Stimulated activated naive CD4-positive, alpha-beta T cell treated with Interleukin-2 at 50 U/mL for 16 hours (primary cell): ENCODE data around the gene FXYD2.

Experiments
- DNase-seq: peaks from one replicate; lab custom pipeline; 2025; lab: John Stamatoyannopoulos, UW

Gene FXYD2

DNA sequence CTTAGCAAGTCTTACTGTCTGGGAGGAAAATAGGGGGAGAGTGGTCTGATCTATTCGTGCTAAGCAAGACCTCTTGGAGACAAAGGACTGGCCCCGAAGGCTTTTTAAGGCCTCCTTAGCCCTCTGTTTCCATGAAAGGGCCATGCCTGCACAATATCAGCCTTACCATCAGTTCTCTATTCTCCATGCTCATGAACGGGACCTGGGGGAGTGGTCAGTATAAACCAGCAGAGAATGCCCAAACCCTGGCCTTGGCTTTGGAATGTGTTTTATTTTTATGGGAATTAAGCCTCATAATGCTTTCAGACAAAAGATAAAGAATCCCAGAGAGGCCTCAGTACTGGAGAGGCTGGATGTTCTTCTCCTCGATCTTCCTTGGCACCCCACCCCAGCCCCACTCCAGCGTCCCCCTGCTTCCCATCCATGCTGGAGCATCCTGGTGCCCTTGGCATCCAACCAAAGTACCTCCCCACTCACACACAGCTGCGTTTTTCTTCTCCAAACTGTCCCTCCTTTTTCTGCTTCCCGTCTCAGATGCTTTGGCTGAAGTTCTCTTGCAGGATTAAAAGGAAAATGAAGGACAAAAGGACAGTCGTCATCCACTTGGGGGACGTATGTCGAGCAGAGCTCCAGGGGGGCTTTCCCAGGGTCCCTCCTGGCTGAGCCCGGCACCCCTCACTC lies 33.3 kb upstream of the FXYD2 start:
- no peak for DNase-seq

DNA sequence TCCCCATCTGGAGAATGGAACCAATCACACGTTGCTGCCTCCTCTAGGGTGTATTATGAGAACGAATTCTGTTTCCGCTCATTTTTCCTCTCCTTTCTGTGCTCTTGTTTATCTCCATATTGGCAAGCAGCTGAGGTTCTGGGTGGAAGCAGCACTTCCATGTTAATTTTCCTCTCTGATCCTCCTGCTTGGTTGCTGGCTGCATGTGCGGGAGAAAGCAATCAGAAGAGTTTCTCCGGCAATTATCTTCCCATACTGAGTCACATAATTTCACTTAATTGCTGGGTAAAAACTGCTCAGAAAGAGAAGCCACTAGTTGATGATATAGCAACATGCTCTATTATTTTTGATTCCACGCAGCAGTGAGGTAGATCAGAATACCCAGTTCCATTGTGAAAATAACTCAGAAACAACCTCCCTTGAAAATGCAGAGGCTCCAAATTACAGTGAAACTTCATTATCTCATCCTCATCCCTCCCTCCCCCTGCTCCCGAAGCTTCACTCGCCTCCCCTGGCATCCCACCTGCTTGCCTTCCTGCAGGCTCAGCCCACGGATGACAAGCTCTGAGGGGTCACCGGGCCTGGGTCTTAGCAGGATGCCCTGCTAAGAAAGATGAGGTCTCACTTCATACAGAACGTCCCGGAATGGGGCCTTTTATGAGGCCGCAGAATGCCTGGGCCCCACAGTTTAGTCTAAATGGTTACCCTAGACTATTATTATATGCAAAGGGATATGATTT lies 31.5 kb upstream of the FXYD2 start:
- DNase-seq = no peak

DNA sequence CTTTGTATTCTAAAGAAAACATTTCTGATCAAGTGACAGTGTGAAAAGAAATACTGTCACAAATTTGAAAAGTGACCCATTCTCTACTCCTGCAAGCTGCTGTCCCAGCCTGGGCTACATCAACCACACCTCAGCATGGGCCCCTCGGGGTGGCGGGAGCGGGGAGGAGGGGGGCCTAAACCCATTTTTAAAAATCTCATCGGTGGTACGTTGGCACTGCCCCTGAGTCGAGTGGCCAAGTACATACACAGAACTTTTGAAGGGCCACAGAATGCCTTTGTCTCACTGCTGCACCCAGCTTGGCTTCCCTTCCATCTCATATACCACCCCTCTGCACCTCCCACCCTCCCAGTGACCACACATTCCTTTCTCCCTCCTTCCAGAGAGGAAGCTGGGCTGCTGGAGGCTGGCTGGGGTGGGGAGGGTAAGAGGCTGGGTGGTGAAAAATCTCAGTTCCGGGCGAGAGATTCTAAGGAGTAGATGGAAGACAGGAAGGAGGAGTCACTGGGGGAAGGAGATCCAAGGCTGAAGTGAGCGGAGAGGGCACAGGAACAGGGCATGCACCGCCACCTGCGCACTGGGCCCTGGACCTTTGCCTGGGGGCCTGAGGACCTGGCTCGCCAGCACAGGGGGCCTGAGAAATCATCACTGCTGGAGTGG lies 30.8 kb upstream of the FXYD2 start:
- no peak for DNase-seq

DNA sequence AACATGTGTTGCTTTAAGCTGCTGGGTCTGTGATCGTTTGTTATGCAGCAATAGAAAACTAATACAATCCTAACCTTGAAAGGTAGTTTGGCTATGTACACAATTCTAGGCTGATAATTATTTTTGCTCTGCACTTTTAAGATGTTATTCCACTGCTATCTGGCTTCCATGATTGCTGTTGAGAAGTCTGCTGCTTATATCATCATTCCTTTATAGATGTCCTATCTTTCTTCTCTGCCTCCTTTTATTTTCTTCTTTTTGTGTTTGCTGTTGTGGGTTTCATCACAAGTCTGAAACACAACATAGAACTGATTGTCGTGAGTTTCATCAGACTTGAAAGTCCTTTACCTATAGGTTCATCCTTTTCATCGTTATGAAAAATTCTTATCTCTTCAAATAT lies 27.8 kb upstream of the FXYD2 start:
- DNase-seq = no peak

DNA sequence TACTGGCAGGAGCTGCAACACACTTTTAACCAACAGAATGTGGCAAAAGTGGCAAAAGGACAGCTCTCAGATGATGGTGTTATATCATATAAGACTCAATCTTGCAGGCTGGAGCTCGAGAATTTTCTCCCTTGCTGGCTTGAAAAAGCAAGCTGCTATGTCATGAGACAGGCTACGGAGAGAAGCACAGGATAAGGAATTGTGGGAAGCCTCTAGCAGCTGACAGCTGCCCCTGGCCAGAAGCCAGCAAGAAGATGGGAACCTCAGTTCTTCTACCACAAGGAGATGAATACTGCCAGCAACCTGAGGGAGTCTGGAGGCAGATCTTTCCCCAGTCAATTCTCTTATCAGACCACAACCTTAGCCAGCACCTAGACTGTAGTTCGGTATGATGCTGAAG lies 27.3 kb upstream of the FXYD2 start:
- no peak for DNase-seq

DNA sequence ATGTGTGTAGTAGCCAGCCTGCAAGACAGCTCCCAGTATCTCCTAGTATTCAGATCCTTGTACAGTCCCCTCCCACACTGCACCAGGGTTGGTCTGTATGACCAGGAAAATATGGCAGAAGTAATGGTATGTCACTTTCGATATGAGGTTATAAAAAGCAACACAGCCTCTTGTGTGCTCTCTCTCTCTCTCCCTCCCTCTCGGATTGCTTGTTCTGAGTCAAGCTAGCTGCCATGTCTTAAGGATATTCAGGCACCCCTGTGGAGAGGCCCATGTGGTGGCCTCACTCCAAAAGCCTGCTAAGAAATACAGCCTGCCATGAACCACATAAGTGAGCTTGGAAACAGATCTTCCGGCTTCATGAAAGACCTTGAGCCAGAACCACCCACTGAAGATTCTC lies 26.6 kb upstream of the FXYD2 start:
- no peak for DNase-seq

DNA sequence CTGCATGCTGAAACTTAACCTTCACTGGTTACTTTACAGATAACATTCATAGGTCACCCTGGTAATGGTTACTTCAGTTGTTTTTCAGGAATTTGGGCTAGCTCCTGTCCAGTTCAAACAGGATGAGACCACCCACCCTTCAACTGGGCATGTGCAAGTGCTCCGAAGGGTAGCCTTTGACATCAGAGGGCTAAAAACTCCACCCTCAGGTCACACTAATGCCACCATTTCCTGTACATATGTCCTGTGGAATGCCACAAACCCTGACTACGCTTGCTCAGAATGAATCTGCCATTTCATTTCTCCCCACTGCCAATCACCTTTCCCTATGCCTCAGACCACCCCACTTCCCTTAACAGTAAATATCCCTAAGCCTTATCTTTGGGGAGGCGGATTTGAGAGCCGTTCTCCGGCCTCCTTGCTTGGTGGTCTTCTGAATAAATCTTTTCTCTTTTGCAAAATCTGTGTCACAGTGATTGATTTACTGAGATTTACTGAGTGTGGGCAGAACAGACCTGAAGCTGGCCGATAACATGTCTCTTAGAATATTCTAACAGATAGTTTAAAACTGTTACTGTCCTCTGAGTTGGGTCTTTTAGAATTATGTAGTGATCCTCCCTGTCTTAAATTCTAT lies 25.4 kb upstream of the FXYD2 start:
- no peak for DNase-seq

DNA sequence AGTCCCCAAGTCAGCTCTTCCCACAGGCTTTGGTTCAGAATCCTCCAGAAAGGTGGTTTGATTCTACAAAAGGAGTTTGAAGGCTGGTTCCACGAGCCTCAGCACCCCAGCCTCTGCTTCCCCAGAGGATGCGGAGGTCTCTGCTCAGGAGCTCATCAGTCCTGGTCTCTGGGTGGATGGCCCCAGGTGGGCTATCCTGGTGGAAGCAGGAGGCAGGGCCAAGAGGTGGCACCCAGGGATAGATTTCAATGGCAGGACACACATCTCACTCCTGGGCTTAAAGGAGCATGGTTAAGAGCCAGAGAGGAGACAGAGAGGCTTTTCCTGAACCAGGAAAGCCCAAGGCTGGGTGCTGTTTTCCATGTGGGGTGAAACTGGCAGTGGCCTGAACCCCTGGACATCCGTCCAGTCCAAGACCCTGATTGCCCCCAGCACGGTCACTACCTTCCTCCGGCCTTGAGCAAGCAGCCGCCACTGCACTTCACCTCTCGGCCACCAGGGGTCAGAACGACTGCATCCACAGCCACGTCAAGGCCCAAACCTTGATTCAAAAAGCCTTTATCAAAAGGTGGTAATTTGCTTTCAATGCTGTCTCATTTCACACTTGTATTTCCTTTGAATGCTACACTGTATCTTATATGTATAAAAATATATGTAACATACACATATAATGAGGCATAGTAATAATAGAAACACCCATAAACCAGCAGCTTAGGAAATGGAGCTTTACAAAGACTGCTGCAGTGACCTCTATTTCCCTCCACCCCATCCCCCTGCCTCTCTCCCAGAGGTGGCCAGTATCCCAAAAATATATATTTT lies 19.3 kb upstream of the FXYD2 start:
- DNase-seq = peak; percentile 74

DNA sequence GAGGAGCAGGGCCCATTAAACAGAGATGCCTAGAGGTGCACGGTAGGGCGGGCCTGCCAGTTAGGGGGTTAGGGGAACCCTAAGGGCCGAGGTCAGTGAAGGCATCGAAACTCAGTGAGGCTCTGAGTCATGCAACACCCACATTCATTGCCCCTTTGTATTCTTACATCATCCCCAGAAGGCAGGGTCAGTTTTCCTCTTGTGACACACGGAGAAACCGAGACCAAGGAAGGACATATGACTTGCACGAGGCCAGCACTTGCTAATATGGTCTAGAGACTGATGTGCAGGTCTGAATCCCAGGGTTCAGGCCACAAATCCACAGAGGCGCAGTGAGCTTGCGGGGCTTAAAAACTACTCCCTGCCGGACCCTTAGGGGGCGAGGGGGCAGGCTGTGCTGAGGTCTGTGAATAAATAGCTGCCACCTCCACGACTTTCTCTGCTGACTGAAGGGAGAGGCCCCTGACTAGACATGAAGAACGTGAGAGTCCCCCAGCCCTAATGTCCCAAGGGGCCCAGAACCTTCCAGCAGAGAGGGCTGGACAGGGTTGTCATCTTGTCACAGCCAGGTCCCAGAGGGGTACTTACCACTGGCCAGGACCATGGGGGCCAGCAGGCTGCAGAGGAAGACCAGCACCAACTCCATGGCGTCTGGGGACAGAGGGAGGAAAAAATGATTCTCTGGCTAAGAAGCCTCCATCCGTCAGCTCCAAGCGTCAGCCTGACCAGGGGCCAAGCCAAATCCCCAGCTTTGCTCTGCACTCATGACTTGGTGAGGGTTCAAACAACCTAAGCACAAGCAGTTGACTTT lies 17.8 kb upstream of the FXYD2 start:
- no peak for DNase-seq

DNA sequence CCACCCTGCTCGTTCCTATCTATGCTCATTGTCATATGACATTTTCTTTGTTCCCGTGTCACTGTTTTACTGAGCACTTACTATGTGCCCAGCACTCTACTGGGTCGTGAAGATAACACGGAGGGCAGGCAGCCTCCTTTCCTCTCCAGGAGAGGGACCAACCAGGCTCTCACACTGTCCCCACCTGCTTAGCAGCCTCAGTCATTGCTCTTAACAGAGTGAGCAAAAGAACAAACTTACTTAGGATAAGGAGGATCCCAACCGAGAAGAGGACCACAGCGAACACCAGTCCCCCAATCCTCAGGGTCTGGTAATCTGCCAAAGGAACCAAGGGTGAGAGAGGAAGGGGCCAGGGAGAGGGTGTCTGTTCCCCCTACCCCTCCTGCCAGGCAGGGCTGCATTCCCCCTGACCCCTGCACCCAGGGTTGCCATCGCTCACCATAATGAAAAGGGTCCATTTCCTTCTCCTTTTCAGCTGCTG lies 17.0 kb upstream of the FXYD2 start:
- no peak for DNase-seq

DNA sequence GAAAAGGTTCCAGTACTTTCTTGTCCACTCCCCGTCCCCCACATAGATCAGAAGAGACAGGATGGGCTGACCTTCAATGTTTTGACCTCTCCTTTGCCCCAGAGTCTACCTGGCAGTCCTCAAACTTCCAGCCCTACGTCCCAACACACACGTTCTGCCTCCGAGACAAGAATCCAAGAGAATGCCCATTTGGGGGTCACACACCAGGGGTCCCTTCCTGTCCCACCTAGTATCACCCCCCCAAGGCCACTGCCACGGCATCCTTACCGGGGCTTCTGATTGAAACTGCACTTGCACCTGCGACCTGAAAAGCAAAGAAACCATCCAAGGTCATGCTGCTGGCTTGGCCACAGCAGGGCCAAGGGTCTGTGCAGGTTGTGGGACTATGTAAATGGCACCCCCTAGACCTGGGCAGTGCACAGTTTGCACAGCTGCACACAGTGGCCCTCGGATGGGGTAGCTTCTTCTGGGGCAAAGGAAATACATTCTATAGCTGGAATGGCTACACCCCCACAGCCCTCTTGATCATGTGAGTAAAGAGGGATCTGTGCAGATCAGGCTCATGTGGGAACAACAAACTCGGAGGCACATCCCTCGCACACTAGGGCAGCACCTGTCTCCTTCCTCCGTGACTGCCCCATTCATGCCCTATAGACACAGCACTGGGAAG lies 16.5 kb upstream of the FXYD2 start:
- no peak for DNase-seq

DNA sequence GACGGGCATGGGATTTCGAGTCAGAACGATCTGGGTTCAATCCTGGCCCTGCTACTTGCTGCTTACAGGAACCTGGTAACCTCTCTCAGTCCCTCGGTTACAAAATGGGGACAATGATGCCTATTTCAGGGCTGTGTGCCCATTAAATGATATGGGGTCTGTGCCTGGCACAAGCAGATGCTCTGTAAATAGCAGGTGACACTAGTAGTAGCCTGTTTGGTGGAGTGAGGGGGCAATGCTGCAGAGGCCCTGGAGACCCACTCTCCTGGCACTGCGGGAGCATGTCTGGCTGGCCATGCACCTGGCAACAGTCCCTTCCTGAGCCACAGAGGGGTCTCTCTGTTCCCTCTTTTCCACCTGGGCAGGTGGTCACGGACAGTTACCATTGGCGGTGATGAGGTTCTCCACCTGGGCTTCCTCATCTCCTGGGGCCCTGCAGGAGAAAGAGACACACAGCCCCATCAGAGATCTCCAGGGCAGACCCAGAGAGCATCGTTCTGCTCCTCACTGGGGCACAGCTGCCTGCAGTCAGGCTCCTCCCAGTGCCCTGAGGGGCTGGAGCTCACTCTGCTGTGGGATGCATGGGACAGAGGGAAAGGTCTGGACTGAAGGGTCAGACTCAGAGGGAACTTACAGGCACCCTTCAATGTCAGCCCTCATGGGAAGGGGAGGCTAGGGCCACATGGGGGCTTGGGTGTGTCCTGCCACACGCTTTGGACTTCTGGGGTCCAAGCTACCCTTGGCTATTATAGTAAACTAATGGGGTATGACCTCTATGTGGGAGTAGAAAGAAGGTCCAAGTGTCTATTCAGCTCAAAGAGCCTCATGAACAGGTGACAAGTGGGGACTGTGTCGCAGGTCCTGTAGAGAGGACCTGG lies 15.6 kb upstream of the FXYD2 start:
- no peak for DNase-seq

DNA sequence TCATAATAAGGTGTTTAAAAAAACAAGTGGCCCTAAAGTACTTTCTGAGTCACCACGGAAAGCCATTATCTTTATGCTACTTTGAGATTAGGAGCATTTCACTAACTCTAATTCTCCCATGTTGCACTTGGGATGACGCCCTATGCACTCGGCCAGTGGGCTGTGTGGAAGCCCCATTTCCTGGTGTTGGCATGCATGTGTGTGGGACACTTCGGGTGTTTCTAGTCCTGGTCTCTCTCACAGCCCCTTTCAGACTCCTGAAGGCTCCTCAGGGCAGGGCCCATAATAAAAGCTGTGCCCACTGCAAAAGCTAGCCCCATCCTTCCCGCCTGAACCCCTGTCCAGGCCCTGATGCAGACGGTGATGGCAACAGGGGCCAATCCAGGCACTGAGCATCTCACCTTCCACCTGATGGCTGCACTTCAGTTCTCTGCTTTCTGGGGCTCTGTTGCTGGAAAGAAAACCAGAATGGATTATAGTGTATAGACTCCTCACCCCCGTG lies 14.9 kb upstream of the FXYD2 start:
- no peak for DNase-seq

DNA sequence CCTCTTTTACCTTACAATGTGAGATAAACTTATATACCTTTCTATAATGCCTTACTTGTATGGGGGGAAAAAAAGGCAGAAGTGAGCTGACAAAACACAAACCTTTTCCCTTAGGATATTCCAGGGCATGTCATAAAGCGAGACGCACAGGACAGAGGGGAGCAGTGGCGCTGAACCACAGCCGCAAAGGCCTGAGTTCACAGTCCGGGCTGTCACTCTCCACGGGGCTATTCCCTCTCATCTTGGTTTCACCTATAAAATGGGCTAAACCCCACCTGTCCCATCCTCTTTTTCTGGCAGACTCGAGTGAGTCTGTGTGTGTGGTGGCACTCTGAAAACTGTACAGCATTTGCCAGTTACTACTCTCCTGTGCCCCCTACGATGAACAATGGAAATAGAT lies 14.4 kb upstream of the FXYD2 start:
- DNase-seq = no peak

DNA sequence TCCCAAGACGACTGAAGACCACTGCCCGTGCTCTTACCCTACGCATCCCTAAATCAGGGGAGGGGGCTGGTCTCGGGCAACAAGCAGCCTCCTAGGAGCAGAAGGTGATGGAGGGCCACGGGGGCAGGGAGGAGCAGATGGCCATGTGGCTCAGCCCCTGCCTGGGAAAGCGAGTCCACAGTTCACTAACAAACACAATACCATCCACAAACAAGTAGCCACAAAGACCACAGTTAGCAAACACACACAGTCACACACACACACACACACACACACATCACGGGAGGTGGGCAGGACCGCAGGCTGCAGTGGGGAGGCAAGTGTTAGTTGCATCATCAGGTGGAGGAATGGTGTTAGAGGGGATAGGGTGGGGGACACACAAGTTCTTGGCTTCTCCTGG lies 13.2 kb upstream of the FXYD2 start:
- no peak for DNase-seq

DNA sequence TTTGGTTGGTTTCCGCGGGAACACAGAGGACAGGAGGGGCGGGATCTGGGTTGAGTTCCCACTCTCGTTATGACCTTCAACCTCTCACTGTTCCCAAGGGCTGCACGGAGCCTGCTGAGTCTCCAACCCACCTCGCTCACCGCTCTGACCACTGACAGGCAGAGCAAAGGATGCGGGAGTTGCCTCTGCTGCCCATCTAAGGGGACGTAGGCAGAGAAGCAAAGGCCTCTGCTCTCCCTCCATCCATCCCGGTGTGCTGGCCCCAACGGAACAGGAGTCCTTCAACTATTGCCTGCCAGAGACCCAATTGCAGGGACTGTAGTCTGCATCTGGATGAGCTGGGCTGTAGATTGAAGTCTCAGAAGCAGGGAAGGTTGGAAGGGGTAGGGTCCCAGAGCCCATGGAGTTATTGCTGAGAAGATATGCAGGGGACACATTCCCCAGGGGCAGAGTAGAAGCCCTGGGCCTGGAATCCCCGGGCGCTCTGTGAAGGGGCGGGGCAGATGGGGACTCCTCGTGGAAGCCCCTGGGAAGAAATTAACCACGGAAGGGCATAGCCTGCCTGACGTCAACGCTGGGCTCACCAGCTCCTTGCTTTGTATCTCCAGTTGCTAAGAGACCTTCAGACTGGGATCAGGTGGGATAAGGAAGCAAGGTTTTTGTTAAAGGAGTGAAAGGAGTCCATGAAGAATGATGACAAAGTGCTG lies 12.7 kb upstream of the FXYD2 start:
- DNase-seq = no peak

DNA sequence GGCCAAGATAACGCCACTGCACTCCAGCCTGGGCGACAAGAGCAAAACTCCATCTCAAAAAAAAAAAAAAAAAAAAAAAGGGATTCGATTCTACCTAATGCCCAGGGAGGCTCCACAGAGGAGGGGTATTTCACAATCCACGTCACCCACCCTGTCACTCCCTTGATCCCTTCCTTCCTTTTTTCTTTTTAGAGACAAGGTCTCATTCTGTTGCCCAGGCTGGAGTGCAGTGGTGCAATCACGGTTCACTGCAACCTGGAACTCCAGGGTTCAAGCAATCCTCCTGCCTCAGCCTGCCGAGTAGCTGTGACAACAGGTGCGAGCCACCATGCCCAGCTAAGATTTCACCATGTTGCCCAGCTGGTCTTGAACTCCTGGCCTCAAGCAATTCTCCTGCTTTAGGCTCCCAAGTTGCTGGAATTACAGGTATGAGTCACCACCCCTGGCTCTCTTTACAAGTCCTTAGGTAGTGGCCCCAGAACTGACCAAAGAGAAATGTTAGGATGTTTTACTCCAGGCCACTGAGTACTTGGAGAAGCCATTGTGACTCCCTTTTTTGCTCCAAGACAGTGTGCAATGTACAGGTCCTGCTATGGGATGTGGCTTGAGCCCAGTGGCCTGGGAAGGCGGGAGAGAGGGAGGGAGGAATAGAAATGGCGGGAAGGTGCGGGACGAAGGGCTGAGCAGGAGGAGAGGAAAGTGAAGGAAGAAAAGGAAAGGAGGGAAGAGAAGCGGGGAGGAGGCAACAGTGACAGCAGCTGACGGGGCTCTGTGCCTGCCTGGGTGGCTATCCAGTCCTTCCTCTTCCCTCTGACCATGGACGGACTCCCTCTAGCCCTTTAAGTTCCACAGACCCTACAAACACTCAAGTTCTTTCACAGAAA lies 11.8 kb upstream of the FXYD2 start:
- DNase-seq = no peak

DNA sequence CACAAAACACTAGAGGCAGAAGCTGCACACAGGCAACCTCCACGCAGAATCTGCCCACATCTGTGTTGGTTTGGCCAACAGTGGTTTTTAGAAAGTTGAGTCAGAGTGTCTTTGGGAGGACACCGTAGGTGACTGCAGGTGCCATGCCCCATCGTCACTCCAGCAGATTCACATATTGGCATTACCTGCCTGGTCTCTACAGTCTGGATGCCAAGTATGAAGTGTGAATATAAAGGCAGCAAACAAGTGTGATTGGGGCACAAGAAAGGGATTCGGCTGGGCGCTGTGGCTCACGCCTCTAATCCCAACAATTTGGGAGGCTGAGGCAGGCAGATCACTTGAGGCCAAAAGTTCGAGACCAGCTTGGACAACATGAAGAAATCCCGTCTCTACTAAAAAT lies 11.0 kb upstream of the FXYD2 start:
- no peak for DNase-seq
